EH (cell line): ENCODE measurements around the gene RALGAPA1.
A peak's percentile ranks its signal among the peaks of the same experiment; 100 is the strongest.
"Not testable (repeated sequence)": the region's sequence is repeated elsewhere in the genome, so short reads cannot be mapped to it uniquely, and the experiment has no call there.

Experiments
- DNase-seq: peaks from one replicate; pipeline ENCODE4 v3.0.0-alpha.2; 2015; ENCODE audit warnings: low read depth

Gene RALGAPA1

GRCh38 chr14:35699791-35700444 is 109.2 kb downstream of the RALGAPA1 start:
- DNase-seq, result no peak

GRCh38 chr14:35696575-35696974 is 112.5 kb downstream of the RALGAPA1 start:
- peak; percentile 2 for DNase-seq

- DNase-seq, result no peak
Observed at GRCh38 chr14:35696119-35696518, 113.0 kb downstream of the RALGAPA1 start.

GRCh38 chr14:35695647-35696046 is 113.4 kb downstream of the RALGAPA1 start:
- DNase-seq, result peak; percentile 58

- DNase-seq, result no peak
Observed at GRCh38 chr14:35695072-35695471, 114.0 kb downstream of the RALGAPA1 start.

GRCh38 chr14:35689000-35689460 is 120.1 kb downstream of the RALGAPA1 start:
- no peak for DNase-seq

DNA sequence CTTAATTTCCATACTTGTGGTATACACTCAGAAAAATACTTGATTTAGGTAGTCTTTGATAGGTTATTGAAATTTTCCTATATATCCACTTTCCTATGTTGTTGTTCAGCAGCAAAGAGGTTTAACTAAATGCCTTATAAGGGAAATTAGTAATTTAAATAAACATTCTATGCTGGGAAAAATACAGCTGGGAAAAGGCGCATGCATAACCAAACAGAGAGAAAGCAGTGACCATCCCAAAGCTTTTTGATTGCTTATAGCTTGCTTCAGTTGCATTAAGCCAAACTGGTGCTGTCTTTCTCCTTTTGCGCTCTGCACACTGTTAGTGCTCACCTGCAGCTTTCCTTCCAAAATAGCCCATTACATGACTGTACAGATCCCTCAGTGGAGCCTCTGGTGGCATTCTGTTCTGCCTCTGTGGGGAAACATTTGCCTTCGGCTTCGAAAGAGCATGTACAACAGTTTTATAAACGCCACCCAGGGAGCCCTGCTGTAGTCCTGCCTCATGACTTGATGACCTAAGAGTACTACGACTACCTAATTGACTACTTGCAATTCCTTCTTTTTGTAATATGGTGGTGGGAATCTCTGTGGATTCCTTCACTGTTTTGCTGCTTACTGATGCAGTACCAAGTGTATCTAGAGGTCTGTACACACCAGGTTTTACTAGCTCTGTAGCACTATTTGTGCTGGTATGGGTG is 120.8 kb downstream of the RALGAPA1 start:
- no peak for DNase-seq

DNA sequence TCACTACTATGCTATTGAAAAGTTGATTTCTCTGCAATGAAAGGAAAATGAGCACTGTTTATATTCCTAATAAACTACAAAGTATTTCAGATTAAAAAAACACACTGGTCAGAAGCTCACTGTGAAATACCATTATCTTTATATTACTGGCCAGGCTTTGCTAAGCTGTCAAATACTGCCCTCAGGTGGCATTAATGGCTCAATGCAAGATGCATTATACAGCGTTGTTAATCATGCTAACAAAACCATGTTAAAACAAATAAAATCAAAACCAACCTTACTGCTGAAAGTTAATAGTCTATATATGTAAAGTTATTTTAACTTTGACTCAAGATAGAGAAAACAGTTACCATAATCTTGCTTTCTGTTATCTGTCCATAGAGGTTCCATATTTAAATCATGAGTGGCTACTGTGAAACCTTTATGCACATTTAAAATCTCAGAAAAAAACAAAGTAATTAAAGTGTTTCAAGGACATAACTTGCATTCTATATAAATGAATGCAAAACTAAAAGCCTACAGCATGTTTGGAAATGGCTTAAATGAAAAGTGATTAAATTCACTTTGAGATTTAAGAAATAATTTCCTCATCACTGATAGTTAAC is 121.7 kb downstream of the RALGAPA1 start:
- DNase-seq, result peak; percentile 61

GRCh38 chr14:35683688-35684087 is 125.4 kb downstream of the RALGAPA1 start:
- not testable (repeated sequence) for DNase-seq

DNA sequence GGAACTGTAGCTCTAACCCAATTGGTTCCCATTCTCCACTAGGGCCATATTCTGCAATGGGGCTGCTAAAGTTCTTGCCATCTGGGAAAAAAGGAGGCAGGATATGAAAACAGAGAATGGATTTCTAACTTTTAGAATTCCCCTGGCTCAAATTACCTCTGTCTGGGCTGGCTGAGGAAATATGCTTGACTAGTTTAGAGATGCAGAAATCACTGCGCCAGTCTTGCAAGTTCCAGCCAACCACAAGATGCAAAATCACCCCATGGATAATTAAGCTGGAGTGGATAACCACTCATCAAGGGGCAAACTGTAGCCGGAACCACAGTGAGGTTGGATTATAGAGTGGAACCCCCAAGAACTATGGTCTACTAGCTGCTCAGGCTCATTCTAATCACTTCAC is 126.3 kb downstream of the RALGAPA1 start:
- DNase-seq, result no peak

- DNase-seq, result no peak
Observed at GRCh38 chr14:35678403-35679028, 130.6 kb downstream of the RALGAPA1 start.

DNA sequence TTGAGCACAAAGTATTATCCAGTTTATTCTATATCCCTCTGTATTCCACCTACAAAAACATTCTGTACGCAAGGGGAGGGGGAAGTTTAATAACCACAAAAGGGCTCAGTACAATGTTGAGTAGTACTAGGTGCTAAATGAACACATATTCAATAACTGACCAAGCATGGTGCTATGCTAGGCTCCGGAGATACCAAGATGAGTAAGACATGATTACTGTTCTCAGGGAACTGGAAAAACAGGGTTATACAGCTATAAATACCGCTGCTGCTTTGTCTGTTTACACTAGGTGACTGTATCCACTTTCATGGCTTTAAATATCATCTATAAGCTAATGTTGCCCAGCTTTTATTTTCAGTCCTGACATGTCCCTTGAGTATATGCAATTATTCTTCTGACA is 139.3 kb downstream of the RALGAPA1 start:
- DNase-seq, result peak; percentile 71

- DNase-seq, result no peak
Observed at GRCh38 chr14:35666429-35667043, 142.6 kb downstream of the RALGAPA1 start.

DNA sequence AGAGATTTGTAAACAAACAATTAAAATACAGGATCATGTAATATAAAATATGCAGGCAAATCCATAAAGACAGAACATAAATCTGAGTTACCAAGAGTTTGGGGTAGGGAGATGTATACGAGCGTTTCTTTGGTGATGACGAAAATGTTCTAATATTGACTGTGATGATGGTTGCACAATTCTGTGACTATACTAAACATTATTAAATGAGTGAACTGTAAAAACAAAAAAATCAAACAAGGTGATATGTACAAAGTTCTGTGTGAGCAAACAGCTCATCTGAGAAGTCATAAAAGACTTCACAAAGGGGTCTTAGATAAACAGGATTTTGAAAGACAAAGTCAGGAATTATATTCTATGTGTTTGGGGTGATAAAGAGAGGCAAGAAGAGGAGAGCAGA is 147.2 kb downstream of the RALGAPA1 start:
- no peak for DNase-seq

DNA sequence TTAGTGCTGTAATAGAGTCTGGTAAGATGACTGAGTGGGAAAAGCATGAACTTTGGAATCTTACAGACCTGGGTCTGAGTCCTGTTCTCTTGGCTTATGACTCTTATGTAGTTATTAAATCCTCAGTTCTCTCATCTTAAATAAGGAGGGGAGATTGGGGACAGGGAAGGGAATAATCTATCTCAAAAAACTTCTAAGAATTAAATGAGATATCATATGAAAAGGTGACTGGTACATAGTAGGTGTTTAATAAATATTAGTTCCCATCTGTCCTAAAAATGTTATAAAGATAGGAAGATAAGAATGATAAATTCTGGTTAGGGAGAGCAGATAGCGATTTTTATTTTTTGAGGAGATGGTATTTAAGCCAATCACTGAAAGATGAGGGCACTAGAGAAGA is 156.1 kb downstream of the RALGAPA1 start:
- no peak for DNase-seq

DNA sequence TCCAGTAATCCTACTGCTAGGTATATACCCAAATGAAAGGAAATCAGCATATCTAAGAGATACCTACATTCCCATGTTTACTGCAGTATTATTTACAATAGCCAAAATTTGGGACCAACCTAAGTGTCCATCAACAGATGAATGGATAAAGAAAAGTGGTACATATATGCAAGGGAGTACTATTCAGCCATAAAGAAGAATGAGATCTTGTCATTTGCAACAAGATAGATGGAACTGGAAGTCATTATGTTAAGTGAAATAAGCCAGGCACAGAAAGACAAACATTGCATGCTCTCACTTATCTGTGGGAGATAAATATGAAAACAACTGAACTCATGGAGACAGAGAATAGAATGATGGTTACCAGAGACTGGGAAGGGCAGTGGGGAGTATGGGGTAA is 165.6 kb downstream of the RALGAPA1 start:
- DNase-seq, result no peak

GRCh38 chr14:35637851-35638250 is 171.2 kb downstream of the RALGAPA1 start:
- no peak for DNase-seq

- DNase-seq, result no peak
Observed at GRCh38 chr14:35637269-35637668, 171.8 kb downstream of the RALGAPA1 start.

DNA sequence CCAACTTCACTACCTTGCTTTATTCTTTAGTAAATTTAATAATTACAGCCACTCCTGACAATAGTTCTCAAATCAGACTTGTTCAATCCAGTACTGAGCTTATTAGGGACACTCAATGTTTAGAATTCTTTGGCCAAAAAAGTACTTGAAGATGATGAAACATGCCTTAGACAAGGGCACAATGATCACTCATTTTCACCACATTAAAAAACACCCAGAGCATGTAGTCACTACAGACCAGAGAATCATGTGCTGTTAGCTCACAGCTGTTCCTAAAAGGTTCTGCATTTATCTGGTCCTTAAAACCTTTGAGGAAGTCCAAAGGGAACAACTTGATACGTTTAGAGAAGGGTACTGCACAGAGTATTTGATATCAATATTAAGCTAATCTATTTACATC is 176.4 kb downstream of the RALGAPA1 start:
- peak; percentile 33 for DNase-seq

DNA sequence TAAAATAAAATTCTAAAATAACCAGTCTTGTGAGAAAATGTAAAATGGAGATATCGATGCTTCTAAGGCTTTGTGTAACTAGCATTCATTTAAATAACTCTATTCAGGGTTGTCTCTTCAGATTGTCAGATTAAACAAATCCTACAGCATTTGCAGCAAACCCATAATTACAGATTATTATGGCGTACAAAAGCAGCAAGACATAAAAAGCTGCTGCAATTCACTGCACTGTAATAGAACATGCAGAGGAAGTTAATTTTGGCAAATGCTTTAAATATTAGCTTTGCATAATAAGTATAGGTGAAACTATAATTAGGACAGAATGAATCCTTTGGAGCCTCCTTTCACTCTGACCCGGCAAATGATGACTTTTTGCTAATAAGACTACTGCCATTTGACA is 176.8 kb downstream of the RALGAPA1 start:
- DNase-seq, result no peak

DNA sequence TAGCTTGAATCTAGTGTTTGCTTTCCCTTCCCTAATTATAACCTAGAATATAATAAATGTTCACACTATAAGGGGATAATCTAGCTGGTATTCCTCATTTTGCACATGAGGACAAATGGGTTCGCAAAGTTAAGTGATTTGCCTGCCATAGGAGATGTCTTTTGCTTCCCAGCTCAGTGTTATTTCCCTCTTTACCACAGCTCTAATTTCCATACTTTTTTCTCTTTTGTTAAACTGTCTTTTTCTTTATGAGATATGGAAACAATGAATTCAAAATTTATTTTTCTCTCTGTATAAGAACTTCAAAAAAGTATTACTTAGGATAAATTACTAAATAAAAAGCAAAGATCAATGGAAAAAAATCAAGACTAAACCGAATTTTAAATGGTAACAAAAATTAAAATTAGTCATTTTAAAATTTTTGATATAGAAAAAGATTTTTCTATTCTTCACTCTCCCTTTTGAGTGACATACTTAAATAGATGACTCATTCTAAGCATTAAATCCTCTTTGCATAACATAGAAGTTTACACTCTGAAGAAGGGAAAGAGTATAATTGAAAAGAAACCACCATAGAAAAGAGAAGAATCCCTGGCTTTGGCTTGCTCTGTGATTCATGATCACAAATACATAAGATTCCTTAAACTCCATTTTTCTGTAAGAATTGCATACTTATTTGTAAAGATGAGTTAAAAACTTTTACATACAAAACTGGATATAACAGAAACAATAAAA is 177.9 kb downstream of the RALGAPA1 start:
- DNase-seq, result peak; percentile 20

GRCh38 chr14:35628989-35629388 is 180.1 kb downstream of the RALGAPA1 start:
- peak; percentile 8 for DNase-seq
